ENCODE measurements around the gene TNFAIP3.

TNFAIP3 gene

GRCh38 chr6:137864812-137865508 lies 2.1 kb upstream of the TNFAIP3 start:
- DNase-seq (ENCODE audit: low spot score): no peak

DNA sequence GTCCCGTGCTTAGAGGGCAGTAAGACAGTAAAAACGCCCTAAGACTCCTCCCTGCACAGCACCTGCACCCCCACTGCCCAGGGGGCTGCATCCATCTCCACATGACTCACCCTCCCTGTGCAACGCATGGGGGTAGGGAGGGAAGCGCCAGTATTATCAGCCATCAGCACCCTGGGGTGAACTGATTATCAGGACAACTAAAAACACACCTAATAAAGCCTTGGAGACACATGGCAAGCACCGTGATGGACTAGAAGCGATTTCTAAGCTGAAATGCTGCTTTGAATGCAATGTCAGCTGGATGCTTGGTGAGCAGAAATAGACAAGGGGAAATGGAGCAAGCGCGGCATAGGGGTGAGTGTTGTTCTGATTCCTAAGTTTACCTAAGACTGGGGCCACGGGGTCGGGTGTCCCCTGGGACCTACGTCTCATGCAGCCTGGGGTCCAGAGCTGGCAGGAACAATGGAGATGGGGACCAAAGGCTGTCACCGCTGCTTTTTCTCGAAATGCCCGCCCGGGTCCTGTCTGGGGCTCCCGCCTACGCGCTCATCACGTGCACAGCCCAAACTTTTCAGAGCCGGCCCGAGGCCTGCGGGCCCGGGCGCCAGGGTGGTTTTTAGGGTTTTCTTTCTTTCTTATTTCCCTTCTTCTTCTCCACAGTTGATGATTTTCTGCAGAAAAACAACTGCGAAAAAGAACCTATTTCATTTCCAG lies 702 bp upstream of the TNFAIP3 start:
- DNase-seq (ENCODE audit: low spot score): peak; percentile 45

GRCh38 chr6:137867685-137868509 lies 838 bp downstream of the TNFAIP3 start:
- peak; percentile 40 for DNase-seq (ENCODE audit: low spot score)

- no peak for DNase-seq (ENCODE audit: low spot score)
Observed at GRCh38 chr6:137868721-137869548, 1.9 kb downstream of the TNFAIP3 start.

GRCh38 chr6:137869549-137870307 lies 2.7 kb downstream of the TNFAIP3 start:
- DNase-seq (ENCODE audit: low spot score): no peak

- no peak for DNase-seq (ENCODE audit: low spot score)
Observed at GRCh38 chr6:137870308-137870644, 3.2 kb downstream of the TNFAIP3 start.

GRCh38 chr6:137870744-137871247 lies 3.7 kb downstream of the TNFAIP3 start:
- no peak for DNase-seq (ENCODE audit: low spot score)

DNA sequence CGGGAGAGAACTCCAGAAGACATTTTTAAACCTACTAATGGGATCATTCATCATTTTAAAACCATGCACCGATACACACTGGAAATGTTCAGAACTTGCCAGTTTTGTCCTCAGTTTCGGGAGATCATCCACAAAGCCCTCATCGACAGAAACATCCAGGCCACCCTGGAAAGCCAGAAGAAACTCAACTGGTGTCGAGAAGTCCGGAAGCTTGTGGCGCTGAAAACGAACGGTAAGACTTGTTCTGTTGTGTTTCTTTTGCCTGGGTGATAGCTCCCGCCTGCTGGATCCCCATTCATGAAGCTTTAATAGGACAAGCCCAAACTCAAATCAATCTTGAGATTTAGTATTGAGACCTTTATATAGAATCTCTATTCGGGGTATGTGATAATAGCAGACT lies 4.2 kb downstream of the TNFAIP3 start:
- no peak for DNase-seq (ENCODE audit: low spot score)

DNA sequence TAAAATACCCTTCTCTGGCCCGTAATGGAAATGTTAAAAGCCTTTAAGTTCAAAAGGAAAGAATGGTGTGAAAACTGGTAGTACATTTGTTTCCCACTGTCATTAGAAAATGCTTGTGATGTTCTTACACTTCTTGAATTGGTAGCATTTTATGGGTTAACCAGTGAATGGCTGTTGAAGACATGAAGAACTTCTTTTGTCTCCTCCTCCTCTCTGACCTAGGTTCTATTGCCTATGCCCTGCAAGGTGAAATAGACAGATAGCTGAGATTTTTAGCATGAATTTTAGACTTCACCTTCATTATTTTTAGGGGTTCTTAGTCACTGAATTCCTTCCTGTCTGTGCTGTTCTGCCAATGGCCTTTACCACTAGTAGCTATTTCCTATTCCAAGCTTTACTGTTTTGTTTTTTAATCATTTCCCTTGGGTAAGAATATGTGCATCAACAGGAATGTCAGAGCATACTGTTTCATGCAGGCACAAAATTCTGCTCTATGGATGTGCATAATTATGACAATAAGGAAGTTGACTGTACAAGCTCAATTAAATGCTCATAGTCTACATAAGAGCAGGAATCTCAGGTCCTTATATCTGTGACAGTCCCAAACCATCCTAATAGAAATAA lies 4.9 kb downstream of the TNFAIP3 start:
- no peak for DNase-seq (ENCODE audit: low spot score)

- no peak for DNase-seq (ENCODE audit: low spot score)
Observed at GRCh38 chr6:137872581-137873115, 5.6 kb downstream of the TNFAIP3 start.

GRCh38 chr6:137873273-137873762 lies 6.3 kb downstream of the TNFAIP3 start:
- DNase-seq (ENCODE audit: low spot score): no peak

DNA sequence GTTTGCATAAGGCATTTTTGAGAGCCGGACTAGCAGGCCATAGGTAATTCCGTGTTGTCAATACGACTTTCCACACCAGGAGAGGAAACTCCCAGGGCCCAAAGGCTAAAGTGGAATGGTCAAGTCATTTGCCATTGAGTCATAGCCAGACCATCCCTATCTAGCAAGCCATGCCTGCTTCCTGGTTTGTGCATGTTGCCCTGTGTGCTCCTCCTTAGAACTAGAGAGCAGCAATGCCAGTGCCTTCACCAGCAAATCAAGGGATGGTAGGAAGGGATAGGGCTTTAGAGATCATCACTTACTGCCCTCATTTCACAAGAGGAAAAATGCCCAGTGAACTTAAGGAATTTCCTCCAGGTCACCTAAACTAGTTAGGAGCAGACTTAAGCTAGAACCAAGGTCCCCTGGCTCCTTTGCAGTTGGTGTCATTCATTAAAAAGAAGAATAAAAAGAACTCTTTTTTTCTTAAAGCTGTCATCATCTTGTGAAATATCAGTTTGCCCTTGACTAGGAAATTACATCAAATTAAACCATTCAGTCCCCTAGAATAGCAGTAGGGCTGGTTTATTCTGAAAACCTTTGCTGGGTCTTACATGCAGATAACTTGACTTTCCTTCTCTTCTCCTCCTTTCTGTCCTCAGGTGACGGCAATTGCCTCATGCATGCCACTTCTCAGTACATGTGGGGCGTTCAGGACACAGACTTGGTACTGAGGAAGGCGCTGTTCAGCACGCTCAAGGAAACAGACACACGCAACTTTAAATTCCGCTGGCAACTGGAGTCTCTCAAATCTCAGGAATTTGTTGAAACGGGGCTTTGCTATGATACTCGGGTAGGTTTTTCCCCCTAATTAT lies 7.4 kb downstream of the TNFAIP3 start:
- DNase-seq (ENCODE audit: low spot score): no peak

- no peak for DNase-seq (ENCODE audit: low spot score)
Observed at GRCh38 chr6:137875058-137875520, 8.0 kb downstream of the TNFAIP3 start.

DNA sequence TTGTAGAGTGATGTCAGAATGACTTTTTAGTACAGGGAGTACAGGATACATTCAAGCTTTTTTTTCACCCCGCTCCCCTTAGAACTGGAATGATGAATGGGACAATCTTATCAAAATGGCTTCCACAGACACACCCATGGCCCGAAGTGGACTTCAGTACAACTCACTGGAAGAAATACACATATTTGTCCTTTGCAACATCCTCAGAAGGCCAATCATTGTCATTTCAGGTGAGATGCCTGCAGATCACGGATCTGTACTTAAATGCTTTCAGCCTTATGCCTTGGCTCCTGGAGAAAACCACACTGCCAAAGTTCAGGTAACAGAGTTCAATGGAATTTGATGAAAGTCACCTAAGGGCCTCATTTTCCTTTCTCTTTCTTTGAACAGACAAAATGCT lies 8.5 kb downstream of the TNFAIP3 start:
- DNase-seq (ENCODE audit: low spot score): no peak

DNA sequence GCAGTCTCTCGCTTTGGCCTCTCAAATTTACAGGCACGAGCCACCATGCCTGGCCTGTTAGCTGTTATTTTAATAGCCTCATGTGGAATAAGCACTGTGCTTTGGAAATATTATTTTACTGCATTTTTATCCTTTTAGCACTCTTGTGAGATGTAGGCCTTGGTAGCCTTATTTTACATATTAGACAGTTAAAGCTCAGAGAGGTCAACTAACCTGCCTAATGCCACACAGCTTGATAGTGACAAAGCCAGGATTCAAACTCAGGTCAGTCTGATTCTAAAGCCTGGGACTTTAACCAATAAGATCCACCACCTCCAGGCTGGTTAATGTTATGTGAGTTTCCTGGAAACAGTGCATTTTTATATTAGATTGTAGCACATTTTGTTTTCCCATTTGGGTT lies 9.5 kb downstream of the TNFAIP3 start:
- no peak for DNase-seq (ENCODE audit: low spot score)

GRCh38 chr6:137877113-137877512 lies 10.1 kb downstream of the TNFAIP3 start:
- DNase-seq (ENCODE audit: low spot score): no peak

DNA sequence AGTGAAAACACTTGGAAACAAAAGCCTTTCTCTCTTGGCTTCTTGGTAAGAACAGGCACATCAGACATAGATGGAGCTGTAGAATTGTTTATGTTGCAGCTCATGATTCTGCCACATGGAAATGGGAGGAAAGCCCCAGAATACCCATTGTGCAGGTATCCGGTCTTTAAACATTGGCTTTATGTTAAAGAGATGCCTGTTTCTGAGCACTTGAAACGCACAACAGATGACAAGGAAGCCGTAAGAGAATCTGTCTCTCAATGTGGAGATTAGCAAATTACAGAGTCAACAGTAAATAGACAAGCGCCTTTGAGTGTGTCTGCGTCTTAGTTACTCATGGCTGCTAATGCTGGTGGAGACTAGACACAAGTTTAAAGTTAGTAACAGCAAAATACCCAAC lies 10.5 kb downstream of the TNFAIP3 start:
- DNase-seq (ENCODE audit: low spot score): no peak

GRCh38 chr6:137878029-137878428 lies 11.0 kb downstream of the TNFAIP3 start:
- no peak for DNase-seq (ENCODE audit: low spot score)
